Osteocyte (in vitro differentiated cells): Measurements from ENCODE around the gene GRID1. TPM values are rescaled to one million over a fixed set of nuclear protein-coding genes. Genes with fewer than 3 reads are reported as not detected.
"Not testable (repeated sequence)": the region's sequence is repeated elsewhere in the genome, so short reads cannot be mapped to it uniquely, and the experiment has no call there.

Experiments used
- DNase-seq: peaks from one replicate; pipeline ENCODE4 v3.0.0; 2021; ENCODE audit warnings: mixed read lengths; ENCODE audit not compliant: unreplicated experiment; ENCODE audit errors: extremely low spot score
- H3K27ac Mint-ChIP-seq: one replicate; pipeline ENCODE4 v1.8.0; 2021; ENCODE audit warnings: mild to moderate bottlenecking, mixed read lengths; ENCODE audit not compliant: unreplicated experiment
- H3K27me3 Mint-ChIP-seq: one replicate; pipeline ENCODE4 v1.8.0; 2021; ENCODE audit warnings: mixed read lengths; ENCODE audit not compliant: unreplicated experiment
- H3K36me3 Mint-ChIP-seq: one replicate; pipeline ENCODE4 v1.8.0; 2021; ENCODE audit warnings: mixed read lengths; ENCODE audit not compliant: unreplicated experiment
- H3K4me1 Mint-ChIP-seq: one replicate; pipeline ENCODE4 v1.8.0; 2021; ENCODE audit warnings: mixed read lengths; ENCODE audit not compliant: unreplicated experiment
- H3K4me3 Mint-ChIP-seq: one replicate; pipeline ENCODE4 v1.8.0; 2021; ENCODE audit warnings: mild to moderate bottlenecking, moderate library complexity, mixed read lengths; ENCODE audit not compliant: unreplicated experiment
- H3K9me3 Mint-ChIP-seq: one replicate; pipeline ENCODE4 v1.8.0; 2021; ENCODE audit warnings: mixed read lengths; ENCODE audit not compliant: unreplicated experiment
- CTCF ChIP-seq: fragments of 200-600 bp; sonication (generic); IDR thresholded peaks from 2 replicates; pipeline ENCODE4 v1.5.0; 2021; ENCODE audit warnings: antibody characterized with exemption, mild to moderate bottlenecking, moderate library complexity
- total RNA-seq: library from RNA; stranded (reverse); gene quantifications from 2 replicates; pipeline ENCODE4 v1.2.1, GENCODE V29; 2021

Gene GRID1
- total RNA-seq, 1 donor from 2014 or later, result 0.11 TPM

- no peaks in the 10 kb centered on the region for H3K27me3 Mint-ChIP-seq
- H3K9me3 Mint-ChIP-seq, result peaks cover 25% of the 10 kb centered on the region
- H3K36me3 Mint-ChIP-seq, result no peaks in the 10 kb centered on the region
- no peaks in the 10 kb centered on the region for H3K4me1 Mint-ChIP-seq
- TF ChIP-seq CTCF, result no peak
- no peak overlapping the region for H3K4me3 Mint-ChIP-seq
- no peak overlapping the region for H3K27ac Mint-ChIP-seq
- no peak for DNase-seq
These were observed 329.5 kb downstream of the GRID1 start for GRCh38 chr10:86037096-86037495.

GRCh38 chr10:86036544-86036831 lies 330.1 kb downstream of the GRID1 start:
- Mint-ChIP-seq H3K4me3 (no peak overlapping the region), H3K36me3 (no peaks in the 10 kb centered on the region), H3K4me1 (no peaks in the 10 kb centered on the region), H3K27ac (no peak overlapping the region), H3K9me3 (peaks cover 28% of the 10 kb centered on the region), H3K27me3 (no peaks in the 10 kb centered on the region)
- TF ChIP-seq CTCF, result no peak
- no peak for DNase-seq

GRCh38 chr10:86035791-86036543 lies 330.6 kb downstream of the GRID1 start:
- no peaks in the 10 kb centered on the region for H3K4me1 Mint-ChIP-seq
- peaks cover 32% of the 10 kb centered on the region for H3K9me3 Mint-ChIP-seq
- no peak overlapping the region for H3K4me3 Mint-ChIP-seq
- no peaks in the 10 kb centered on the region for H3K36me3 Mint-ChIP-seq
- DNase-seq, result peak; percentile 60
- no peak for TF ChIP-seq CTCF
- no peak overlapping the region for H3K27ac Mint-ChIP-seq
- H3K27me3 Mint-ChIP-seq, result no peaks in the 10 kb centered on the region

GRCh38 chr10:86034710-86035109 lies 331.9 kb downstream of the GRID1 start:
- Mint-ChIP-seq H3K27ac (no peak overlapping the region), H3K9me3 (peaks cover 45% of the 10 kb centered on the region), H3K36me3 (no peaks in the 10 kb centered on the region), H3K27me3 (no peaks in the 10 kb centered on the region), H3K4me3 (no peak overlapping the region), H3K4me1 (no peaks in the 10 kb centered on the region)
- DNase-seq, result no peak
- no peak for TF ChIP-seq CTCF

- Mint-ChIP-seq H3K4me3 (no peak overlapping the region), H3K36me3 (no peaks in the 10 kb centered on the region), H3K27me3 (no peaks in the 10 kb centered on the region), H3K27ac (no peak overlapping the region), H3K9me3 (peaks cover 51% of the 10 kb centered on the region), H3K4me1 (no peaks in the 10 kb centered on the region)
- DNase-seq, result no peak
- TF ChIP-seq CTCF, result no peak
These were observed 333.0 kb downstream of the GRID1 start for GRCh38 chr10:86033581-86033980.

- not testable (repeated sequence) for H3K4me1 Mint-ChIP-seq, H3K4me3 Mint-ChIP-seq, H3K27ac Mint-ChIP-seq, H3K36me3 Mint-ChIP-seq, H3K27me3 Mint-ChIP-seq
- peak; percentile 64 for DNase-seq
- peaks cover 52% of the 10 kb centered on the region for H3K9me3 Mint-ChIP-seq
These were observed 334.5 kb downstream of the GRID1 start for GRCh38 chr10:86032087-86032486.
